ENCODE results near the gene STBD1. TPM values are rescaled to one million over a fixed set of nuclear protein-coding genes. Genes with fewer than 3 reads are reported as not detected.
"Not testable (repeated sequence)": the region's sequence is repeated elsewhere in the genome, so short reads cannot be mapped to it uniquely, and the experiment has no call there.

Gene STBD1
- total RNA-seq, 1 donor from 2014 or later = 2.4 TPM

GRCh38 chr4:76282941-76283689, 23.4 kb upstream of the STBD1 start:
- Mint-ChIP-seq H3K4me3 (ENCODE audit: unreplicated experiment) (no peak overlapping the region), H3K36me3 (ENCODE audit: unreplicated experiment) (peaks cover 1% of the 10 kb centered on the region), H3K9me3 (ENCODE audit: unreplicated experiment) (peaks cover 11% of the 10 kb centered on the region), H3K27me3 (ENCODE audit: unreplicated experiment) (peaks cover 30% of the 10 kb centered on the region), H3K4me1 (ENCODE audit: unreplicated experiment) (no peaks in the 10 kb centered on the region), H3K27ac (ENCODE audit: unreplicated experiment) (no peak overlapping the region)
- no peak for TF ChIP-seq CTCF (IDR thresholded peaks at IDR 0.05)
- no peak for DNase-seq (ENCODE audit: extremely low spot score, unreplicated experiment)

GRCh38 chr4:76283900-76284299, 22.6 kb upstream of the STBD1 start:
- no peak for TF ChIP-seq CTCF (IDR thresholded peaks at IDR 0.05)
- Mint-ChIP-seq H3K4me1 (ENCODE audit: unreplicated experiment) (no peaks in the 10 kb centered on the region), H3K36me3 (ENCODE audit: unreplicated experiment) (peaks cover 1% of the 10 kb centered on the region), H3K9me3 (ENCODE audit: unreplicated experiment) (peaks cover 11% of the 10 kb centered on the region), H3K4me3 (ENCODE audit: unreplicated experiment) (no peak overlapping the region), H3K27ac (ENCODE audit: unreplicated experiment) (no peak overlapping the region), H3K27me3 (ENCODE audit: unreplicated experiment) (peaks cover 29% of the 10 kb centered on the region)
- DNase-seq (ENCODE audit: extremely low spot score, unreplicated experiment) = no peak

- not testable (repeated sequence) for DNase-seq (ENCODE audit: extremely low spot score, unreplicated experiment); H3K36me3 Mint-ChIP-seq (ENCODE audit: unreplicated experiment); H3K27ac Mint-ChIP-seq (ENCODE audit: unreplicated experiment); H3K4me1 Mint-ChIP-seq (ENCODE audit: unreplicated experiment); H3K4me3 Mint-ChIP-seq (ENCODE audit: unreplicated experiment)
- Mint-ChIP-seq H3K9me3 (ENCODE audit: unreplicated experiment) (peaks cover 14% of the 10 kb centered on the region), H3K27me3 (ENCODE audit: unreplicated experiment) (peaks cover 38% of the 10 kb centered on the region)
These were observed 18.7 kb upstream of the STBD1 start for GRCh38 chr4:76287811-76288210.

GRCh38 chr4:76292730-76293129, 13.8 kb upstream of the STBD1 start:
- H3K27me3 Mint-ChIP-seq (ENCODE audit: unreplicated experiment) = peaks cover 34% of the 10 kb centered on the region
- no peak overlapping the region for H3K4me3 Mint-ChIP-seq (ENCODE audit: unreplicated experiment)
- peaks cover 13% of the 10 kb centered on the region for H3K9me3 Mint-ChIP-seq (ENCODE audit: unreplicated experiment)
- no peak for DNase-seq (ENCODE audit: extremely low spot score, unreplicated experiment)
- H3K4me1 Mint-ChIP-seq (ENCODE audit: unreplicated experiment) = no peaks in the 10 kb centered on the region
- no peak overlapping the region for H3K27ac Mint-ChIP-seq (ENCODE audit: unreplicated experiment)
- TF ChIP-seq CTCF (IDR thresholded peaks at IDR 0.05) = no peak
- H3K36me3 Mint-ChIP-seq (ENCODE audit: unreplicated experiment) = peaks cover 3% of the 10 kb centered on the region

- no peaks in the 10 kb centered on the region for H3K4me1 Mint-ChIP-seq (ENCODE audit: unreplicated experiment)
- H3K27ac Mint-ChIP-seq (ENCODE audit: unreplicated experiment) = no peak overlapping the region
- H3K9me3 Mint-ChIP-seq (ENCODE audit: unreplicated experiment) = peaks cover 16% of the 10 kb centered on the region
- no peak for DNase-seq (ENCODE audit: extremely low spot score, unreplicated experiment)
- H3K36me3 Mint-ChIP-seq (ENCODE audit: unreplicated experiment) = peaks cover 8% of the 10 kb centered on the region
- no peak for TF ChIP-seq CTCF (IDR thresholded peaks at IDR 0.05)
- peaks cover 26% of the 10 kb centered on the region for H3K27me3 Mint-ChIP-seq (ENCODE audit: unreplicated experiment)
- no peak overlapping the region for H3K4me3 Mint-ChIP-seq (ENCODE audit: unreplicated experiment)
These were observed 12.8 kb upstream of the STBD1 start for GRCh38 chr4:76293772-76294171.

All from osteocyte (in vitro differentiated cells).